Measurements from ENCODE around the gene MINAR2.

MINAR2 gene

GRCh38 chr5:129739773-129740172, 8.1 kb upstream of the MINAR2 start:
- Histone ChIP-seq H3K27ac (no peak overlapping the region), H3K4me2 (no peak overlapping the region), H2AFZ (ENCODE audit: low read depth) (no peak overlapping the region), H3K9ac (no peak overlapping the region), H4K20me1 (ENCODE audit: insufficient read depth) (no peaks in the 10 kb centered on the region), H3K27me3 (ENCODE audit: insufficient read depth, low read depth) (no peaks in the 10 kb centered on the region), H3K36me3 (ENCODE audit: insufficient read depth) (no peaks in the 10 kb centered on the region), H3K4me3 (IDR thresholded peaks at IDR 0.05; ENCODE audit: insufficient read depth, low read depth, low read length) (no peak overlapping the region), H3K79me2 (ENCODE audit: insufficient read depth, low read depth) (no peaks in the 10 kb centered on the region), H3K4me1 (ENCODE audit: low read depth, poor library complexity, severe bottlenecking) (no peaks in the 10 kb centered on the region)
- TF ChIP-seq CTCF (conservative IDR thresholded peaks at IDR 0.05; ENCODE audit: low read depth, low read length), result no peak

GRCh38 chr5:129743541-129744187, 4.2 kb upstream of the MINAR2 start:
- H3K4me1 ChIP-seq (ENCODE audit: low read depth, poor library complexity, severe bottlenecking), result no peaks in the 10 kb centered on the region
- no peaks in the 10 kb centered on the region for H3K36me3 ChIP-seq (ENCODE audit: insufficient read depth)
- no peaks in the 10 kb centered on the region for H4K20me1 ChIP-seq (ENCODE audit: insufficient read depth)
- H2AFZ ChIP-seq (ENCODE audit: low read depth), result no peak overlapping the region
- no peaks in the 10 kb centered on the region for H3K27me3 ChIP-seq (ENCODE audit: insufficient read depth, low read depth)
- no peak overlapping the region for H3K4me2 ChIP-seq
- H3K4me3 ChIP-seq (IDR thresholded peaks at IDR 0.05; ENCODE audit: insufficient read depth, low read depth, low read length), result no peak overlapping the region
- H3K9ac ChIP-seq, result no peak overlapping the region
- TF ChIP-seq CTCF (conservative IDR thresholded peaks at IDR 0.05; ENCODE audit: low read depth, low read length), result no peak
- no peaks in the 10 kb centered on the region for H3K79me2 ChIP-seq (ENCODE audit: insufficient read depth, low read depth)
- no peak overlapping the region for H3K27ac ChIP-seq

- TF ChIP-seq CTCF (conservative IDR thresholded peaks at IDR 0.05; ENCODE audit: low read depth, low read length), result no peak
- Histone ChIP-seq H3K79me2 (ENCODE audit: insufficient read depth, low read depth) (no peaks in the 10 kb centered on the region), H3K36me3 (ENCODE audit: insufficient read depth) (no peaks in the 10 kb centered on the region), H3K27ac (no peak overlapping the region), H3K4me3 (IDR thresholded peaks at IDR 0.05; ENCODE audit: insufficient read depth, low read depth, low read length) (no peak overlapping the region), H3K9ac (no peak overlapping the region), H3K4me2 (no peak overlapping the region), H3K27me3 (ENCODE audit: insufficient read depth, low read depth) (no peaks in the 10 kb centered on the region), H2AFZ (ENCODE audit: low read depth) (no peak overlapping the region), H3K4me1 (ENCODE audit: low read depth, poor library complexity, severe bottlenecking) (no peaks in the 10 kb centered on the region), H4K20me1 (ENCODE audit: insufficient read depth) (no peaks in the 10 kb centered on the region)
Measured at GRCh38 chr5:129745997-129746396, 1.9 kb upstream of the MINAR2 start.

- Histone ChIP-seq H3K79me2 (ENCODE audit: insufficient read depth, low read depth) (no peaks in the 10 kb centered on the region), H3K4me1 (ENCODE audit: low read depth, poor library complexity, severe bottlenecking) (no peaks in the 10 kb centered on the region), H3K4me2 (no peak overlapping the region), H4K20me1 (ENCODE audit: insufficient read depth) (no peaks in the 10 kb centered on the region), H3K27me3 (ENCODE audit: insufficient read depth, low read depth) (no peaks in the 10 kb centered on the region), H3K36me3 (ENCODE audit: insufficient read depth) (no peaks in the 10 kb centered on the region), H3K27ac (no peak overlapping the region), H3K9ac (no peak overlapping the region), H2AFZ (ENCODE audit: low read depth) (no peak overlapping the region), H3K4me3 (IDR thresholded peaks at IDR 0.05; ENCODE audit: insufficient read depth, low read depth, low read length) (no peak overlapping the region)
- no peak for TF ChIP-seq CTCF (conservative IDR thresholded peaks at IDR 0.05; ENCODE audit: low read depth, low read length)
Measured at GRCh38 chr5:129746876-129747275, 1.0 kb upstream of the MINAR2 start.

Measured in KMS-11 (cell line).